Measurements from ENCODE around the gene RHBDL3.

The RHBDL3 gene

DNA sequence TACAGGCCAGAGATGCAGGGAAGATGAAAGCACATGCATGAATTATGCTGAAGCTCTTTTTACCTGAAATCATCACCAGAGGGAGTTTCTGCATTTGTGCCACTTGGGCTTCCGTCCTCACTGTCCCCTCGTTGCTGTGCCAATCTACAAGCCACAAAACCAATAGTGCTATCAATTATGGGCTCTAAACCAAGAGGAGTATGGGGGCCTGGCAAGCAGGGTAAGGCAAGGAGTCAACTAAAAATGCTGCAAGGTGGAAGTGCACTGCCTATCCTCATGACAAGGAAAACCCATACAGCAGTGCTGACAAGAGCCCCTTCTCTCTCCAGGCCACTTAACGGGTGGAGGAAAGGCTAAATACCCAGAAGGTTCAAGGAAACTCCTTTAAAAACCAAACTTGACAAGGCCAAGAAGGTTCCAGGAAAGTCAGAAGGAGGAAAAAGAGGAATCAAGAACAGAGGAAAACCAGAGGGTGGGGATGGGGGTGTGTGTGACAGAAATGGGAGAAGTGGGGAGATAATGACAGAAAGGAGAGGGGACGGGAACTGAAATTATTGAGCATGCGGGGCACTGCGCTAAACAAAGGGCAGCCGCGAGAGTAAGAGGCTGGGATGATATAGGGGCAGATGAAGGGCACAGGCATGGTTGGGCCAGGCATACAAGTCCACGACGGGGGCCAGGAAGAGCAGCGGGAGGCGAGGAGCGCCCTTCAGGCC lies 75.7 kb downstream of the RHBDL3 start:
- H3K79me2 ChIP-seq (ENCODE audit: insufficient read depth, low read length): peaks cover 18% of the 10 kb centered on the region
- peak overlapping the region; percentile 91 for H3K27ac ChIP-seq (ENCODE audit: low read length)
- peak overlapping the region; percentile 99 for H2AFZ ChIP-seq (ENCODE audit: low read depth, low read length)
- H3K4me2 ChIP-seq (ENCODE audit: insufficient read depth, low read length): peak overlapping the region; percentile 78
- H3K4me1 ChIP-seq (ENCODE audit: insufficient read depth, low read length): peaks cover 25% of the 10 kb centered on the region
- peak overlapping the region; percentile 53 to 76; a peak in 3 of 4 replicates for H3K4me3 ChIP-seq (ENCODE audit: low read depth in 1 of 2, low read length in 2 of 2)
- no peaks in the 10 kb centered on the region for H3K9me3 ChIP-seq (ENCODE audit: insufficient read depth, low read length, severe bottlenecking)
- H3K27me3 ChIP-seq (ENCODE audit: insufficient read depth, low read length, poor library complexity): no peaks in the 10 kb centered on the region
- H4K20me1 ChIP-seq (ENCODE audit: insufficient read depth, low read length): no peaks in the 10 kb centered on the region
- TF ChIP-seq EZH2 (IDR thresholded peaks at IDR 0.05; ENCODE audit: borderline replicate concordance, low read depth, low read length, severe bottlenecking): no peak
- TF ChIP-seq, protein P1, sequence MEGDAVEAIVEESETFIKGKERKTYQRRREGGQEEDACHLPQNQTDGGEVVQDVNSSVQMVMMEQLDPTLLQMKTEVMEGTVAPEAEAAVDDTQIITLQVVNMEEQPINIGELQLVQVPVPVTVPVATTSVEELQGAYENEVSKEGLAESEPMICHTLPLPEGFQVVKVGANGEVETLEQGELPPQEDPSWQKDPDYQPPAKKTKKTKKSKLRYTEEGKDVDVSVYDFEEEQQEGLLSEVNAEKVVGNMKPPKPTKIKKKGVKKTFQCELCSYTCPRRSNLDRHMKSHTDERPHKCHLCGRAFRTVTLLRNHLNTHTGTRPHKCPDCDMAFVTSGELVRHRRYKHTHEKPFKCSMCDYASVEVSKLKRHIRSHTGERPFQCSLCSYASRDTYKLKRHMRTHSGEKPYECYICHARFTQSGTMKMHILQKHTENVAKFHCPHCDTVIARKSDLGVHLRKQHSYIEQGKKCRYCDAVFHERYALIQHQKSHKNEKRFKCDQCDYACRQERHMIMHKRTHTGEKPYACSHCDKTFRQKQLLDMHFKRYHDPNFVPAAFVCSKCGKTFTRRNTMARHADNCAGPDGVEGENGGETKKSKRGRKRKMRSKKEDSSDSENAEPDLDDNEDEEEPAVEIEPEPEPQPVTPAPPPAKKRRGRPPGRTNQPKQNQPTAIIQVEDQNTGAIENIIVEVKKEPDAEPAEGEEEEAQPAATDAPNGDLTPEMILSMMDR (IDR thresholded peaks at IDR 0.05; ENCODE audit: borderline replicate concordance, extremely low read depth, low read length, poor library complexity, severe bottlenecking): peak; percentile 39
- H3K9ac ChIP-seq (ENCODE audit: low read depth, low read length): peak overlapping the region; percentile 78
- ATAC-seq (ENCODE audit: insufficient read depth, low read depth) (peak; percentile 38; the same call in 2 of the 3 replicates), DNase-seq (peak; percentile 37)
- peaks cover 26% of the 10 kb centered on the region for H3K36me3 ChIP-seq (ENCODE audit: insufficient read depth, low read length)

DNA sequence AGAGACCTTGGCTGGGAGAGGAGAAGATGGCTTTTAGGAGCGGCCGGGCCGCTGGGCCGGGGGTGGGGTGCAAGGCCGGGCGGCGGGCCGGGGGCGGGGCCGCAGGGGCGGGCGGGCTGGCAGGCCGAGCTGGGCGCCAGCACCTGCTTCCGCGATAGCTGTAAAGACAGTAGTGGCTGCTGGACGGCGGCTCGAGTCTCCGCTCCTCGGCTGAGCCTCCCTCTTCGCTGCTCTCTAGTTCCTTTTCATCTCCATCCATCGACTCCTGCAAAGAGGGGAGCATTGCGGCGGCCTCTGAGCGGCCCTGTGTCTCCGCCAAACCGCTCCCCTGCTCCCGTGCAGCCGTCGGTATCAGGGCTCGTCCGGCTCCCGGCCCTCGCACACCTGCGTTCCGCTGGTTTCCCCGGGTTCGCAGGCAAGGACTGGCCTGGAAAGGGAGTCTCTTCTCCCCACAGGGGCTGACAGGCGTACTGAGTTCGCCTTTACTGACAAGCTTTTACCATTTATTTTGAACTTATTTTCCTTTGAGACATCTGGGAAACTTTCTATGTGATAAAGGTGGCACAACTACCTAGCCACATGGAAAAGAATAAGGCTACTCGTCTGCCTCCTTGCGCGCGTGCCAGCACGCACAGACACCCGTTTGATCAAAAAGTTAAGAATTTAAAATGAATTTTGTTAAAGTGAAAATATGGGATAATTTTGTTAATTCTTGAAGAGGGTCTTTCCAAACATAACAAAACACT lies 76.4 kb downstream of the RHBDL3 start, which contains the start of gene C17orf75:
TSS of gene C17orf75 (minus strand) at position 317 of the 746 bp plus-strand sequence. CDS start at position 283, 34 bp downstream.
- H3K9ac ChIP-seq (ENCODE audit: low read depth, low read length): peak within 1 kb of the TSS; percentile 78
- peak within 1 kb of the TSS; percentile 91 for H3K27ac ChIP-seq (ENCODE audit: low read length)
- H3K9me3 ChIP-seq (ENCODE audit: insufficient read depth, low read length, severe bottlenecking): no peaks in the 10 kb centered on the region
- H3K79me2 ChIP-seq (ENCODE audit: insufficient read depth, low read length): peaks cover 18% of the 10 kb centered on the region
- H4K20me1 ChIP-seq (ENCODE audit: insufficient read depth, low read length): no peaks in the 10 kb centered on the region
- peak within 1 kb of the TSS; percentile 78 for H3K4me2 ChIP-seq (ENCODE audit: insufficient read depth, low read length)
- peaks cover 25% of the 10 kb centered on the region for H3K4me1 ChIP-seq (ENCODE audit: insufficient read depth, low read length)
- DNase-seq (peak; percentile 87), ATAC-seq (ENCODE audit: insufficient read depth, low read depth) (peak; percentile 96)
- H3K36me3 ChIP-seq (ENCODE audit: insufficient read depth, low read length): peaks cover 21% of the 10 kb centered on the region
- no peak for TF ChIP-seq EZH2 (IDR thresholded peaks at IDR 0.05; ENCODE audit: borderline replicate concordance, low read depth, low read length, severe bottlenecking)
- TF ChIP-seq, protein P1 (IDR thresholded peaks at IDR 0.05; ENCODE audit: borderline replicate concordance, extremely low read depth, low read length, poor library complexity, severe bottlenecking): peak; percentile 5
- H2AFZ ChIP-seq (ENCODE audit: low read depth, low read length): peak within 1 kb of the TSS; percentile 99
- H3K27me3 ChIP-seq (ENCODE audit: insufficient read depth, low read length, poor library complexity): no peaks in the 10 kb centered on the region
- H3K4me3 ChIP-seq (ENCODE audit: low read depth in 1 of 2, low read length in 2 of 2): peak within 1 kb of the TSS; percentile 53 to 76

DNA sequence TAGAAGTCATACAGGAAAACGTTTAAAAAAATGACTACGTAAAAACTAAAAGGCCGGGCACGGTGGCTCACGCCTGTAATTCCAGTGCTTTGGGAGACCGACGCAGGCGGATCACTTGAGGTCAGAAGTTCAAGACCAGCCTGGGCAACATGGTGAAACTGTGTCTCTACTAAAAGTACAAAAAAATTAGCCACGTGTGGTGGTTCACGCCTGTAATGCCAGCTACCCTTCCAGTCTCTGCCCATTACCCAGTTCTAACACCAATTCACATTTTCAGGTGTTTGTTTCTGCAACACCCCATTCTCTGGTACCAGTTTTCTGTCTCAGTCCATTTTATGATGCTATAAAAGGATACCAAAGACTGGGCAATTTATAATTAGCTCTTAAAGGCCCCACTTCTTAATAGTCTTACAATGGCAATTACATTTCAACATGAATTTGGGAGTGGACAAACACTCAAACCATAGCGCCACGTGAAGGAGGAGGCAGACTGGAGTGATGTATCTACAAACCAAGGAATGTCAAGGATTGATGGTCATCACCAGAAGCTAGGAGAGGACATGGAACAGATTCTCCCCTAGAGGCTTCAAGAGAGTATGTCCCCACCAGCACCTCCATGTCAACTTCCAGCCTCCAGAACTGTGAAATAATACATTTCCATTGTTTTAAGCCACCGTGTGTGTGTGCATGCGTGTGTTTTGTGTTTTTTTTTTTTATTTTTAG lies 77.1 kb downstream of the RHBDL3 start:
- Histone ChIP-seq H3K9ac (ENCODE audit: low read depth, low read length) (peak overlapping the region; percentile 78), H4K20me1 (ENCODE audit: insufficient read depth, low read length) (no peaks in the 10 kb centered on the region), H3K4me3 (ENCODE audit: low read depth in 1 of 2, low read length in 2 of 2) (peak overlapping the region; percentile 53 to 76; a peak in 3 of 4 replicates), H3K4me1 (ENCODE audit: insufficient read depth, low read length) (peaks cover 25% of the 10 kb centered on the region), H3K9me3 (ENCODE audit: insufficient read depth, low read length, severe bottlenecking) (no peaks in the 10 kb centered on the region), H3K27ac (ENCODE audit: low read length) (peak overlapping the region; percentile 91), H3K36me3 (ENCODE audit: insufficient read depth, low read length) (peaks cover 16% of the 10 kb centered on the region), H3K4me2 (ENCODE audit: insufficient read depth, low read length) (peak overlapping the region; percentile 78), H3K27me3 (ENCODE audit: insufficient read depth, low read length, poor library complexity) (no peaks in the 10 kb centered on the region), H2AFZ (ENCODE audit: low read depth, low read length) (peak overlapping the region; percentile 99), H3K79me2 (ENCODE audit: insufficient read depth, low read length) (peaks cover 18% of the 10 kb centered on the region)
- ATAC-seq (ENCODE audit: insufficient read depth, low read depth): no peak
- TF ChIP-seq, protein P1 (IDR thresholded peaks at IDR 0.05; ENCODE audit: borderline replicate concordance, extremely low read depth, low read length, poor library complexity, severe bottlenecking): no peak
- TF ChIP-seq EZH2 (IDR thresholded peaks at IDR 0.05; ENCODE audit: borderline replicate concordance, low read depth, low read length, severe bottlenecking): no peak
- DNase-seq: no peak

Measured in DND-41 (cell line).